MM.1S (cell line): ENCODE data around the gene ARHGEF33.

ENCODE experiments used
- DNase-seq: peaks from one replicate; pipeline ENCODE4 v3.0.0-alpha.2; 2015
- H2AFZ ChIP-seq: fragments of 300-600 bp; sonication (generic); 2 replicates; pipeline ENCODE4 v1.6.0; 2016; ENCODE audit warnings: antibody characterized with exemption, low read length
- H3F3A ChIP-seq: fragments of 300-600 bp; sonication (generic); 2 replicates; pipeline ENCODE4 v1.6.1; 2016; ENCODE audit warnings: mild to moderate bottlenecking, antibody characterized with exemption, low read length, moderate library complexity, mixed read lengths; ENCODE audit not compliant: insufficient read depth
- H3K27ac ChIP-seq: fragments of 300-600 bp; sonication (generic); 2 replicates; pipeline ENCODE4 v1.5.1; 2016; ENCODE audit warnings: mild to moderate bottlenecking, low read length
- H3K27me3 ChIP-seq: fragments of 300-600 bp; sonication (generic); replicated peaks from 2 replicates; pipeline ENCODE4 v1.6.0; 2016; ENCODE audit warnings: low read length; ENCODE audit not compliant: insufficient read depth
- H3K36me3 ChIP-seq: fragments of 300-600 bp; sonication (generic); replicated peaks from 2 replicates; pipeline ENCODE4 v1.6.1; 2016; ENCODE audit warnings: mild to moderate bottlenecking, low read length, mixed read lengths; ENCODE audit not compliant: insufficient read depth
- H3K4me1 ChIP-seq: fragments of 300-600 bp; sonication (generic); 2 replicates; pipeline ENCODE4 v1.6.1; 2016; ENCODE audit warnings: low read length, mixed read lengths
- H3K4me2 ChIP-seq: fragments of 300-600 bp; sonication (generic); 2 replicates; pipeline ENCODE4 v1.6.0; 2016; ENCODE audit warnings: low read depth, low read length
- H3K4me3 ChIP-seq: fragments of 300-600 bp; sonication (generic); 2 replicates; pipeline ENCODE4 v1.5.1; 2016; ENCODE audit warnings: low read length, mixed read lengths
- H3K79me2 ChIP-seq: fragments of 300-600 bp; sonication (generic); 2 replicates; pipeline ENCODE4 v1.6.1; 2016; ENCODE audit warnings: mixed run types, low read length, mixed read lengths
- H3K9ac ChIP-seq: fragments of 300-600 bp; sonication (generic); 2 replicates; pipeline ENCODE4 v1.6.1; 2016; ENCODE audit warnings: low read length, mixed read lengths
- H3K9me2 ChIP-seq: fragments of 300-600 bp; sonication (generic); replicated peaks from 2 replicates; pipeline ENCODE4 v1.6.1; 2016; ENCODE audit warnings: mild to moderate bottlenecking, low read length, mixed read lengths; ENCODE audit not compliant: insufficient read depth
- H3K9me3 ChIP-seq: fragments of 300-600 bp; sonication (generic); replicated peaks from 2 replicates; pipeline ENCODE4 v1.6.1; 2016; ENCODE audit warnings: mild to moderate bottlenecking, low read length, mixed read lengths; ENCODE audit not compliant: insufficient read depth
- H4K20me1 ChIP-seq: fragments of 300-600 bp; sonication (generic); 2 replicates; pipeline ENCODE4 v1.6.1; 2016; ENCODE audit warnings: mild to moderate bottlenecking, low read length, moderate library complexity, mixed read lengths; ENCODE audit not compliant: insufficient read depth
- CTCF ChIP-seq: fragments of 300-600 bp; sonication (generic); IDR thresholded peaks from 2 replicates; pipeline ENCODE4 v1.5.1; 2016; ENCODE audit warnings: antibody characterized with exemption, low read length, mixed read lengths
- EZH2 ChIP-seq: fragments of 300-600 bp; sonication (generic); optimal IDR thresholded peaks from 2 replicates; pipeline ENCODE3; 2017; ENCODE audit warnings: low read depth, mild to moderate bottlenecking, antibody characterized with exemption, low read length, mixed read lengths
- EZH2phosphoT487 ChIP-seq: fragments of 300-600 bp; sonication (generic); IDR thresholded peaks from 2 replicates; pipeline ENCODE4 v1.6.1; 2018; ENCODE audit warnings: antibody characterized with exemption, low read length

ARHGEF33 gene

GRCh38 chr2:38862476-38862875 lies 27.2 kb upstream of the ARHGEF33 start:
- Histone ChIP-seq H3K9me2 (no peaks in the 10 kb centered on the region), H3K4me1 (no peaks in the 10 kb centered on the region), H2AFZ (no peak overlapping the region), H3K4me2 (no peak overlapping the region), H3K36me3 (no peaks in the 10 kb centered on the region), H3K4me3 (no peak overlapping the region), H3K27me3 (no peaks in the 10 kb centered on the region), H3F3A (no peaks in the 10 kb centered on the region), H4K20me1 (no peaks in the 10 kb centered on the region), H3K9ac (no peak overlapping the region), H3K9me3 (no peaks in the 10 kb centered on the region), H3K79me2 (no peaks in the 10 kb centered on the region), H3K27ac (no peak overlapping the region)
- TF ChIP-seq EZH2 (no peak), CTCF (no peak), EZH2phosphoT487 (no peak)
- no peak for DNase-seq

GRCh38 chr2:38863061-38863695 lies 26.5 kb upstream of the ARHGEF33 start:
- no peaks in the 10 kb centered on the region for H3K79me2 ChIP-seq
- H3K4me2 ChIP-seq = no peak overlapping the region
- H3K9me2 ChIP-seq = no peaks in the 10 kb centered on the region
- no peak overlapping the region for H2AFZ ChIP-seq
- H3K36me3 ChIP-seq = no peaks in the 10 kb centered on the region
- no peaks in the 10 kb centered on the region for H3K9me3 ChIP-seq
- no peaks in the 10 kb centered on the region for H3K27me3 ChIP-seq
- H3K4me1 ChIP-seq = no peaks in the 10 kb centered on the region
- H3F3A ChIP-seq = no peaks in the 10 kb centered on the region
- DNase-seq = no peak
- no peaks in the 10 kb centered on the region for H4K20me1 ChIP-seq
- H3K27ac ChIP-seq = no peak overlapping the region
- TF ChIP-seq CTCF (no peak), EZH2phosphoT487 (no peak), EZH2 (no peak)
- H3K4me3 ChIP-seq = no peak overlapping the region
- H3K9ac ChIP-seq = no peak overlapping the region

GRCh38 chr2:38866773-38867443 lies 22.8 kb upstream of the ARHGEF33 start:
- Histone ChIP-seq H3K9me2 (no peaks in the 10 kb centered on the region), H3K4me2 (no peak overlapping the region), H3K9me3 (no peaks in the 10 kb centered on the region), H4K20me1 (no peaks in the 10 kb centered on the region), H3K79me2 (no peaks in the 10 kb centered on the region), H3K4me3 (no peak overlapping the region), H3F3A (no peaks in the 10 kb centered on the region), H3K4me1 (no peaks in the 10 kb centered on the region), H3K36me3 (no peaks in the 10 kb centered on the region), H2AFZ (no peak overlapping the region), H3K27me3 (no peaks in the 10 kb centered on the region), H3K9ac (no peak overlapping the region), H3K27ac (no peak overlapping the region)
- no peak for TF ChIP-seq CTCF
- TF ChIP-seq EZH2 = no peak
- no peak for TF ChIP-seq EZH2phosphoT487
- no peak for DNase-seq
